Heart left ventricle (tissue), 16 donors: ENCODE data around the gene ZNF277. TPM values are rescaled to one million over a fixed set of nuclear protein-coding genes. Genes with fewer than 3 reads are reported as not detected.

ENCODE experiments used
- ATAC-seq, 4 donors: fragments of 200-7000 bp; cut with Tn5 transposase; one replicate each; pipeline ENCODE4 v1.9.1; 2020 to 2022; ENCODE audit warnings: moderate library complexity in 4 of 4, mild to moderate bottlenecking in 3 of 4, moderate number of reproducible peaks in 1 of 4
- DNase-seq, 5 donors: peaks; one replicate each; pipeline ENCODE4 v3.0.0-alpha.2; 2020
- H3K27ac ChIP-seq, 12 donors: fragments of 200-600 bp; sonication (generic) in 4 of 12; one replicate each; pipeline versions ENCODE4 v1.5.0 to v1.8.0; 2016 to 2022; ENCODE audit warnings: mild to moderate bottlenecking in 2 of 12
- H3K27me3 ChIP-seq, 9 donors: fragments of 200-600 bp; sonication (generic) in 2 of 9; one replicate each; pipeline versions ENCODE4 v1.5.1 to v1.8.0; 2016 to 2022; ENCODE audit warnings: mild to moderate bottlenecking in 3 of 9
- H3K36me3 ChIP-seq, 9 donors: fragments of 200-600 bp; sonication (generic) in 2 of 9; one replicate each; pipeline versions ENCODE4 v1.5.0 to v1.8.0; 2018 to 2022; ENCODE audit warnings: mild to moderate bottlenecking in 2 of 9
- H3K4me1 ChIP-seq, 12 donors: fragments of 200-600 bp; sonication (generic) in 4 of 12; one replicate each; pipeline versions ENCODE4 v1.5.0 to v1.8.0; 2016 to 2022; ENCODE audit warnings: mild to moderate bottlenecking in 3 of 12
- H3K4me3 ChIP-seq, 12 donors: fragments of 200-600 bp; sonication (generic) in 4 of 12; one replicate each; pipeline versions ENCODE4 v1.5.0 to v1.8.0; 2017 to 2022; ENCODE audit warnings: mild to moderate bottlenecking in 9 of 12, moderate library complexity in 4 of 12
- H3K9me3 ChIP-seq, 12 donors: fragments of 200-600 bp; sonication (generic) in 4 of 12; one replicate each; pipeline versions ENCODE4 v1.5.0 to v1.8.0; 2016 to 2022; ENCODE audit warnings: mild to moderate bottlenecking in 1 of 12
- CTCF ChIP-seq, 12 donors: fragments of 200-600 bp; sonication (generic) in 4 of 12; IDR thresholded peaks; one replicate each; pipeline versions ENCODE4 v1.5.0 to v1.8.0; 2018 to 2022; ENCODE audit warnings: antibody characterized with exemption in 12 of 12, mild to moderate bottlenecking in 5 of 12
- POLR2A ChIP-seq, 2 donors: fragments of 450-650 bp; IDR thresholded peaks; one replicate each; pipeline ENCODE4 v1.6.1; 2017; ENCODE audit warnings: antibody characterized with exemption in 2 of 2, mild to moderate bottlenecking in 2 of 2, moderate library complexity in 2 of 2
- WGBS, 4 donors: extraction: QIAGEN DNeasy Blood & Tissue Kit in 2 of 4; methylation state at CpG; one replicate each; pipeline versions ENCODE4 v1.1.5 to v1.1.7; 2013 to 2018; 5-methylcytosine and 5-hydroxymethylcytosine counted together
- intact Hi-C, 10 donors: fragments of 100-400 bp; cut with DNase I; formaldehyde crosslinking; loops; one replicate each; pipeline versions ENCODE4 v1.11.1 to v1.14.2; 2022
- polyA plus RNA-seq, 2 donors: library from polyadenylated mRNA; stranded (reverse); fragments of 200-250 nt; gene quantifications; one replicate each; pipeline ENCODE4 v1.2.3, GENCODE V29; 2013
- total RNA-seq, 9 donors: library from RNA; depleted of rRNA in 2 of 9; stranded (reverse); fragments of >200 nt in 2 of 9; fragmentation: NEBNext Ultra II Directional in 3 of 9; extraction: Animal tissue kit (Norgen Biotek cat#: 25700) in 3 of 9; gene quantifications; one replicate each; pipeline versions ENCODE4 v1.1.0 to v1.2.4, GENCODE V29; 2016 to 2023
- donor health status: ischemic (EF 13 %, LVEDD 7.1; RV severe dilation, severe dysfunction).
- donor health status: healthy with polysubstance abuse.
- donor health status: DM: no; HTN: yes; CAD: no.
- donor health status: DM: no; HTN: no; CAD: no.
- donor health status: ischemic (EF 25% LVEDD 6.9; RV normal size, moderate dysfunction).
- donor health status: ischemic (EF 25% LVEDD 5.7; RV mildly dilated, moderate dysfunction).
- donor health status: healthy.
- donor health status: DM: yes; HTN: yes; CAD: no.
- donor health status: ischemic (EF 35%, LVEDD 5.7; RV mildly dilated, moderate dysfunction).
- donor health status: nonischemic (EF 11% LVEDD 7.7; RV severe dilation, severe dysfunction).
- donor health status: DM: yes; HTN: yes; CAD: no.
- donor health status: PGD.
- donor health status: ischemic (EF 29% LVEDD 5.4; RV normal size, mild dysfunction).
- donor health status: nonischemic (EF 23%, LVEDD 6.1; RV moderate dilation, normal function).

Gene ZNF277
- total and polyA plus RNA-seq, 11 donors = 10.3 to 26.5 (median 14.0) TPM

- no peak for TF ChIP-seq CTCF (IDR thresholded peaks at IDR 0.05)
- TF ChIP-seq POLR2A (IDR thresholded peaks at IDR 0.05) = no peak
- DNase-seq (no peak), ATAC-seq (no peak)
- WGBS, 4 donors = 87 to 98% (median 96%) methylated on average over 1 of the region's 1 CpG
- Histone ChIP-seq H3K9me3 (no peaks in the 10 kb centered on the region), H3K27me3 (no peaks in the 10 kb centered on the region), H3K36me3 (no peaks in the 10 kb centered on the region), H3K4me3 (no peak overlapping the region), H3K27ac (no peak overlapping the region), H3K4me1 (peaks cover 0 to 37% (median 17%) of the 10 kb centered on the region in 12 donors)
- intact Hi-C loops = loop anchor here in 8 of 10 donors (5.0 to 10.0 kb wide), 10 partner anchors 37 to 435 kb away; no protein-coding TSS in a partner anchor
Observed at GRCh38 chr7:112199672-112200071, 6.8 kb upstream of the ZNF277 start.

GRCh38 chr7:112201411-112201810 is 5.1 kb upstream of the ZNF277 start:
- no peaks in the 10 kb centered on the region for H3K27me3 ChIP-seq
- H3K4me3 ChIP-seq = no peak overlapping the region
- no peak for ATAC-seq
- WGBS, 4 donors = 74 to 78% (median 76%) methylated on average over 6 of the region's 6 CpGs
- no peaks in the 10 kb centered on the region for H3K9me3 ChIP-seq
- no peak for TF ChIP-seq POLR2A (IDR thresholded peaks at IDR 0.05)
- no peak for TF ChIP-seq CTCF (IDR thresholded peaks at IDR 0.05)
- DNase-seq = no peak
- no peak overlapping the region for H3K27ac ChIP-seq
- H3K4me1 ChIP-seq = peaks cover 0 to 37% (median 17%) of the 10 kb centered on the region in 12 donors
- intact Hi-C loops = loop anchor here in 8 of 10 donors (5.0 to 10.0 kb wide), 10 partner anchors 39 to 437 kb away; no protein-coding TSS in a partner anchor
- no peaks in the 10 kb centered on the region for H3K36me3 ChIP-seq

- Histone ChIP-seq H3K9me3 (no peaks in the 10 kb centered on the region), H3K27ac (no peak overlapping the region), H3K36me3 (no peaks in the 10 kb centered on the region), H3K4me1 (peaks cover 0 to 37% (median 17%) of the 10 kb centered on the region in 12 donors), H3K4me3 (no peak overlapping the region), H3K27me3 (no peaks in the 10 kb centered on the region)
- intact Hi-C loops = loop anchor here in 8 of 10 donors (5.0 to 10.0 kb wide), 10 partner anchors 40 to 437 kb away; no protein-coding TSS in a partner anchor
- DNase-seq = no peak
- ATAC-seq = no peak
- no peak for TF ChIP-seq POLR2A (IDR thresholded peaks at IDR 0.05)
- no peak for TF ChIP-seq CTCF (IDR thresholded peaks at IDR 0.05)
Observed at GRCh38 chr7:112201839-112202238, 4.7 kb upstream of the ZNF277 start.

- TF ChIP-seq CTCF (IDR thresholded peaks at IDR 0.05) (no peak), POLR2A (IDR thresholded peaks at IDR 0.05) (no peak)
- intact Hi-C loops = loop anchor here in 8 of 10 donors (5.0 to 10.0 kb wide), 10 partner anchors 41 to 438 kb away; no protein-coding TSS in a partner anchor
- ATAC-seq (no peak), DNase-seq (peak in 3 of 5 donors; percentile 30 to 49 (median 38))
- Histone ChIP-seq H3K36me3 (no peaks in the 10 kb centered on the region), H3K27me3 (no peaks in the 10 kb centered on the region), H3K4me1 (peaks cover 0 to 44% (median 25%) of the 10 kb centered on the region in 12 donors), H3K27ac (peak overlapping the region in 1 of 12 donors; percentile 7), H3K4me3 (peak overlapping the region in 1 of 12 donors; percentile 86), H3K9me3 (no peaks in the 10 kb centered on the region)
- 39 to 43% (median 40%) methylated on average over 2 of the region's 2 CpGs for WGBS, 4 donors
Observed at GRCh38 chr7:112202816-112203215, 3.7 kb upstream of the ZNF277 start.
